Motor neuron (in vitro differentiated cells): ENCODE results near the gene ABCF2. TPM values are rescaled to one million over a fixed set of nuclear protein-coding genes. Genes with fewer than 3 reads are reported as not detected.

Experiments used
- total RNA-seq, 8 experiments: library from RNA; unstranded; fragments of 300-600 nt; gene quantifications; 2 replicates each; pipeline versions ENCODE4 v1.2.3 to v1.2.4, GENCODE V29; 2022

ABCF2 gene
- total RNA-seq, 8 experiments from 2014 or later, result 22.1 to 77.3 (median 43.9) TPM

Other genes starting within 250 kb of the ABCF2 start
- 10 to 100 TPM in 5 of 8 experiments, under 1 TPM in 3; 0.38 to 38.5 (median 20.9) TPM for gene KCNH2, start 248.9 kb downstream of the ABCF2 start, total RNA-seq
- gene NOS3, start 236.2 kb downstream of the ABCF2 start, total RNA-seq, result 1 to 10 TPM in 6 of 8 experiments, under 1 TPM in 2; 0.33 to 4.0 (median 1.7) TPM
- 1 to 10 TPM in 7 of 8 experiments, under 1 TPM in 1; 0.36 to 6.7 (median 2.2) TPM for gene ATG9B, start 202.7 kb downstream of the ABCF2 start, total RNA-seq
- gene ABCB8, start 198.8 kb downstream of the ABCF2 start, total RNA-seq, result 10 to 100 TPM; 13.5 to 38.1 (median 27.0) TPM
- gene ASIC3, start 178.7 kb downstream of the ABCF2 start, total RNA-seq, result 1 to 10 TPM in 7 of 8 experiments, under 1 TPM in 1; 0.76 to 5.0 (median 2.5) TPM
- gene CDK5, start 169.3 kb downstream of the ABCF2 start, total RNA-seq, result 10 to 100 TPM; 18.7 to 28.6 (median 22.3) TPM
- gene SLC4A2, start 167.6 kb downstream of the ABCF2 start, total RNA-seq, result 100 to 1,000 TPM in 3 of 8 experiments, 10 to 100 TPM in 5; 17.1 to 165 (median 45.8) TPM
- gene FASTK, start 146.4 kb downstream of the ABCF2 start, total RNA-seq, result 10 to 100 TPM; 33.5 to 79.4 (median 59.9) TPM
- gene TMUB1, start 143.7 kb downstream of the ABCF2 start, total RNA-seq, result 10 to 100 TPM; 18.2 to 33.3 (median 30.6) TPM
- 10 to 100 TPM; 34.1 to 84.7 (median 57.2) TPM for gene AGAP3, start 140.7 kb downstream of the ABCF2 start, total RNA-seq
- 1 to 10 TPM in 2 of 8 experiments, under 1 TPM in 3, not detected in 3; 0.22 to 1.5 (median 0.78) TPM for gene GBX1, start 59.5 kb downstream of the ABCF2 start, total RNA-seq
- under 1 TPM in 2 of 8 experiments, not detected in 6; 0.33 to 0.56 TPM for gene ASB10, start 40.0 kb downstream of the ABCF2 start, total RNA-seq
- under 1 TPM in 1 of 8 experiments, not detected in 7; 0.96 TPM for gene H2BK1, start 16.7 kb downstream of the ABCF2 start, total RNA-seq
- gene CHPF2, start 5.3 kb upstream of the ABCF2 start, total RNA-seq, result 10 to 100 TPM; 11.3 to 57.9 (median 30.9) TPM
- gene SMARCD3, start 21.5 kb upstream of the ABCF2 start, total RNA-seq, result 10 to 100 TPM; 12.8 to 88.7 (median 35.0) TPM
- gene NUB1, start 114.6 kb upstream of the ABCF2 start, total RNA-seq, result 10 to 100 TPM; 37.3 to 94.9 (median 53.2) TPM
- 10 to 100 TPM in 5 of 8 experiments, 1 to 10 TPM in 1, under 1 TPM in 2; 0.56 to 35.3 (median 21.8) TPM for gene WDR86, start 182.8 kb upstream of the ABCF2 start, total RNA-seq
- 1 to 10 TPM in 1 of 8 experiments, under 1 TPM in 6, not detected in 1; 0.11 to 1.3 (median 0.29) TPM for gene CRYGN, start 212.9 kb upstream of the ABCF2 start, total RNA-seq